GM18868 (cell line): ENCODE results near the gene ZNF341.

Source experiments
- ATAC-seq: cut with Tn5 transposase; IDR thresholded peaks from one replicate; pipeline ENCODE4 v1.9.1; 2021; ENCODE audit warnings: mild to moderate bottlenecking, moderate library complexity; ENCODE audit not compliant: unreplicated experiment

ZNF341 gene

GRCh38 chr20:33839591-33839990 lies 107.8 kb downstream of the ZNF341 start:
- no peak for ATAC-seq

GRCh38 chr20:33840160-33840559 lies 108.4 kb downstream of the ZNF341 start:
- ATAC-seq = no peak

- no peak for ATAC-seq
Observed at GRCh38 chr20:33840759-33841435, 109.1 kb downstream of the ZNF341 start.

GRCh38 chr20:33841436-33841799 lies 109.6 kb downstream of the ZNF341 start:
- ATAC-seq = no peak
